Mucosa of rectum (tissue), 2 donors: Measurements from ENCODE around the gene PIK3C2A.
A peak's percentile ranks its signal among the peaks of the same experiment; 100 is the strongest.
"Not testable (repeated sequence)": the region's sequence is repeated elsewhere in the genome, so short reads cannot be mapped to it uniquely, and the experiment has no call there.

ENCODE experiments used
- H3K27ac ChIP-seq, 2 donors: one replicate each; pipeline ENCODE4 v1.7.0; 2013; ENCODE audit warnings: inconsistent platforms in 2 of 2, low read depth in 2 of 2, low read length in 2 of 2
- H3K27me3 ChIP-seq, 2 donors: one replicate each; pipeline ENCODE4 v1.7.0; 2013; ENCODE audit warnings: low read length in 2 of 2; ENCODE audit not compliant: control insufficient read depth in 2 of 2, insufficient read depth in 2 of 2
- H3K36me3 ChIP-seq, 2 donors: one replicate each; pipeline ENCODE4 v1.7.0; 2013; ENCODE audit warnings: low read length in 2 of 2; ENCODE audit not compliant: control insufficient read depth in 2 of 2, insufficient read depth in 2 of 2
- H3K4me1 ChIP-seq, 2 donors: one replicate each; pipeline ENCODE4 v1.7.0; 2013; ENCODE audit warnings: low read length in 2 of 2, mild to moderate bottlenecking in 1 of 2; ENCODE audit not compliant: control insufficient read depth in 2 of 2, insufficient read depth in 2 of 2
- H3K4me3 ChIP-seq, 2 donors: one replicate each; pipeline ENCODE4 v1.7.0; 2013; ENCODE audit warnings: low read length in 2 of 2
- H3K9ac ChIP-seq, 2 donors: one replicate each; pipeline ENCODE4 v1.7.0; 2013; ENCODE audit warnings: low read length in 2 of 2, low read depth in 1 of 2, mild to moderate bottlenecking in 1 of 2
- H3K9me3 ChIP-seq, 2 donors: one replicate each; pipeline ENCODE4 v1.7.0; 2013; ENCODE audit warnings: low read length in 2 of 2; ENCODE audit not compliant: control insufficient read depth in 2 of 2
- donor health status: healthy.
- donor health status: Normal muscosa, but diverticular disease.

Gene PIK3C2A

DNA sequence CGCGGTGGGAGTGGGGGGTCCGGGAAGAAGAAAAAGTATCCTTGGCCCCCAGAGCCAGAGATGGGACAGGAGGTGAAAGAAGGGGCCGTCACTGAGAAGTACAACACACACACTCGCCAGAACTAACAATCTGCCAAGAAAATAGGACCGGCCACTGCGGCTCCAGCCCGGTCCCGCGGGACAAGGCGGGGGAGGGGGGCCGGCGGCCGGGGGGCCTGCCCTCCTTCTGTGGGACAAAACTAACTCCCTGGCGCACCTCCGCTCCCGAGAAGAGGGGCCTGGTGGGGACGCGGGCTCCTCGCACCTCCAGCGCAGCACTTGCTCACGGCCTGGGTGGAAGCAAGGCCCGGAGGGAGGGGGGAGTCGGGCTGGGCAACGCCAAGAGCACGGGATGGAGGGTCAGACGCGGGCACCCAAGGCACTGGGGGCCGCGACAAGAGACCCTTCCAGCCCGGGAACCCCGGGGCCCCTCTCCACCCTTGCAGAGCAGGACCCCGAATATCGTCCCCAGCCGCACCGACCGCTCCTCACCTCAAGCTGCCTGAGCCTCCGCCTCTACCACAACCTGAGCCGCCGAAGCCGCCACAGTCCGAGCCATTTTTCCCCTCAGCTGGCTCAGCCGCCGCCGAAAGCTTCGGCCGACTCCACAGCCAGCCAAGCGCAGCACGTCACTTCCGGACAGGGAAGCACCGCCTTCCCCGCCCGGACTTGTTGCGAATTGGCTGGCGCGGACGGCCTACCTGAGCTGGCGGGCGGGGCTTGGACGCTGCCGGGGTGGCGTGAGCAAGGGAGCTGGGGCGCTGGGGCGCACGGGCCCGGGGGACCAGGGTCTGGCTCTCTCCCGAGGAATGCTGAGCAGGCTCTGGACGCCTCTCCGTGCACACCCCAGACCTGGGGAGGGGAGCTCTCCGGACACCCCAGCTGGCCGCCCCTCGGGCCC, at the start of gene PIK3C2A:
PIK3C2A (minus strand) TSS at position 670 of the 940 bp plus-strand sequence. CDS start 38,245 bp downstream, outside the sequence.
- Histone ChIP-seq H3K27ac (peak within 1 kb of the TSS; percentile 96 to 97), H3K27me3 (no peaks in the 10 kb centered on the region), H3K36me3 (peaks cover 0 to 5% of the 10 kb centered on the region in 2 donors), H3K4me3 (peak within 1 kb of the TSS; percentile 88 to 92), H3K4me1 (peaks cover 14% of the 10 kb centered on the region in 2 donors), H3K9me3 (no peaks in the 10 kb centered on the region), H3K9ac (peak within 1 kb of the TSS; percentile 95)

- Histone ChIP-seq H3K27ac (no peak overlapping the region), H3K9me3 (no peaks in the 10 kb centered on the region), H3K4me3 (no peak overlapping the region), H3K36me3 (no peaks in the 10 kb centered on the region), H3K27me3 (no peaks in the 10 kb centered on the region), H3K4me1 (peaks cover 0 to 4% of the 10 kb centered on the region in 2 donors), H3K9ac (no peak overlapping the region)
Observed at GRCh38 chr11:17257196-17257595, 49.4 kb upstream of the PIK3C2A start.

DNA sequence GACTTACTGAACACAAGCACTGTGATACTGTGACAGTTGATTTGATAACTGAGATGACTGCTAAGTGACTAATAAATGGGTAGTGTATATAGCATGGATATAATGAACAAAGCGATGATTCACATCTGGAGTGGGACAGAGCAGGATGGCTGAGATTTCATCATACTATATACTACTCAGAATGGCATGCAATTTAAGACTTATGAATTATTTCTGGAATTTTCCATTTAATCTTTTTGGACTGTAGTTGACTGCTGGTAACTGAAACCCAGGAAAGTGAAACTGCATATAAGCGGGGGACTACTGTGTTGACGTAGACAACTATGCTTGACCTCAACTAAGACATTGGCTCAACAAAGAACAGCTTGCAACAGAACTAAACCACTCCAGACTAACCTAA, 48.7 kb upstream of the PIK3C2A start:
- Histone ChIP-seq H3K4me3 (no peak overlapping the region), H3K4me1 (peaks cover 0 to 4% of the 10 kb centered on the region in 2 donors), H3K27me3 (no peaks in the 10 kb centered on the region), H3K36me3 (no peaks in the 10 kb centered on the region), H3K27ac (no peak overlapping the region), H3K9ac (no peak overlapping the region), H3K9me3 (no peaks in the 10 kb centered on the region)

DNA sequence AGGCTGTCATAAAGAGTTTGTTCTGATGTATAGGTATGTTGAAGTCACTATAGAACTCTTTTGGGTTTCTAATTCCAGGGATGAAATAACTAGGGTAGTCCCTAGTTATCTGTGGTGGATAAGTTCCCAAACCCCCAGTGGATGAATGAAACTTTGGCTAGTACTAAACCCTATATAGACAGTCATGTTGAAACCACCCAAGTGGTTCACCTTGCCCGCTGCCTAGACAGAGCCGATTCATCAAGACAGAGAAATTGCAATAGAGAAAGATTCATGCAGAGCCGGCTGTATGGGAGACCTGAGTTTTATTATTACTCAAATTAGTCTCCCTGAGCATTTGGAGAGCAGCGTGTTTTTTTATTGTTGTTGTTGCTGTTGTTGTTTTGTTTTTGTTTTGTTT, 44.9 kb upstream of the PIK3C2A start:
- Histone ChIP-seq H3K9ac (no peak overlapping the region), H3K36me3 (no peaks in the 10 kb centered on the region), H3K9me3 (no peaks in the 10 kb centered on the region), H3K27ac (no peak overlapping the region), H3K27me3 (no peaks in the 10 kb centered on the region), H3K4me1 (no peaks in the 10 kb centered on the region), H3K4me3 (no peak overlapping the region)

- no peaks in the 10 kb centered on the region for H3K4me1 ChIP-seq
- no peaks in the 10 kb centered on the region for H3K9me3 ChIP-seq
- no peaks in the 10 kb centered on the region for H3K36me3 ChIP-seq
- H3K4me3 ChIP-seq: no peak overlapping the region
- H3K27me3 ChIP-seq: no peaks in the 10 kb centered on the region
- no peak overlapping the region for H3K9ac ChIP-seq
- no peak overlapping the region for H3K27ac ChIP-seq
Observed at GRCh38 chr11:17250561-17251350, 43.0 kb upstream of the PIK3C2A start.

DNA sequence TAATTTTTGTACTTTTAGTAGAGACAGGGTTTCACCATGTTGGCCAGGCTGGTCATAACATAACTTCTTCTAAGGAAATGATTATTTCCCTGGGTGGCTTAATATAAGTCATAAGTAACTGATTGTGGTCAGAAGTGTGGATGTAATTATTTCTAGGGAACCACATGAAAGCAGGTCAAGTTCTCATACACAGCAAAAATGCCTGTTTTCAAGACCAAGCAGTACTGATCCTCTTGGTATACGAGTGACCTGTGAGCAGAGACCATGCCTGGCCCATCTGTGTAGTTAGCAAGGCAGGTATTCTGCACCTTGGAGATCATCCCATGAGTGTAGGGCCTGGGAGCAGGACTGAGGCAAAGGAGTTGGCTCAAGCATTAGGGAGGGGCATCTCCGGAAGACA, 36.3 kb upstream of the PIK3C2A start:
- H3K9ac ChIP-seq: no peak overlapping the region
- H3K27me3 ChIP-seq: no peaks in the 10 kb centered on the region
- no peak overlapping the region for H3K27ac ChIP-seq
- H3K36me3 ChIP-seq: no peaks in the 10 kb centered on the region
- H3K4me1 ChIP-seq: no peaks in the 10 kb centered on the region
- no peak overlapping the region for H3K4me3 ChIP-seq
- no peaks in the 10 kb centered on the region for H3K9me3 ChIP-seq

- H3K9me3 ChIP-seq, H3K9ac ChIP-seq, H3K27ac ChIP-seq, H3K4me3 ChIP-seq, H3K4me1 ChIP-seq, H3K36me3 ChIP-seq, H3K27me3 ChIP-seq: not testable (repeated sequence)
Observed at GRCh38 chr11:17242954-17243353, 35.2 kb upstream of the PIK3C2A start.

- H3K27me3 ChIP-seq: no peaks in the 10 kb centered on the region
- no peak overlapping the region for H3K9ac ChIP-seq
- no peak overlapping the region for H3K4me3 ChIP-seq
- no peak overlapping the region for H3K27ac ChIP-seq
- no peaks in the 10 kb centered on the region for H3K36me3 ChIP-seq
- no peaks in the 10 kb centered on the region for H3K4me1 ChIP-seq
- H3K9me3 ChIP-seq: no peaks in the 10 kb centered on the region
Observed at GRCh38 chr11:17240780-17241179, 33.0 kb upstream of the PIK3C2A start.

- not testable (repeated sequence) for H3K9me3 ChIP-seq, H3K9ac ChIP-seq, H3K27ac ChIP-seq, H3K4me1 ChIP-seq, H3K36me3 ChIP-seq, H3K27me3 ChIP-seq, H3K4me3 ChIP-seq
Observed at GRCh38 chr11:17239927-17240326, 32.1 kb upstream of the PIK3C2A start.

- no peaks in the 10 kb centered on the region for H3K4me1 ChIP-seq
- H3K27me3 ChIP-seq: no peaks in the 10 kb centered on the region
- no peaks in the 10 kb centered on the region for H3K36me3 ChIP-seq
- H3K4me3 ChIP-seq: no peak overlapping the region
- no peak overlapping the region for H3K27ac ChIP-seq
- no peak overlapping the region for H3K9ac ChIP-seq
- no peaks in the 10 kb centered on the region for H3K9me3 ChIP-seq
Observed at GRCh38 chr11:17238377-17238776, 30.6 kb upstream of the PIK3C2A start.
